GM21526 (cell line): Measurements from ENCODE around the gene CAMK2N2.

ENCODE experiments used
- ATAC-seq: cut with Tn5 transposase; IDR thresholded peaks from one replicate; pipeline ENCODE4 v1.9.1; 2021; ENCODE audit warnings: moderate library complexity; ENCODE audit not compliant: unreplicated experiment, low FRiP score

CAMK2N2 gene

DNA sequence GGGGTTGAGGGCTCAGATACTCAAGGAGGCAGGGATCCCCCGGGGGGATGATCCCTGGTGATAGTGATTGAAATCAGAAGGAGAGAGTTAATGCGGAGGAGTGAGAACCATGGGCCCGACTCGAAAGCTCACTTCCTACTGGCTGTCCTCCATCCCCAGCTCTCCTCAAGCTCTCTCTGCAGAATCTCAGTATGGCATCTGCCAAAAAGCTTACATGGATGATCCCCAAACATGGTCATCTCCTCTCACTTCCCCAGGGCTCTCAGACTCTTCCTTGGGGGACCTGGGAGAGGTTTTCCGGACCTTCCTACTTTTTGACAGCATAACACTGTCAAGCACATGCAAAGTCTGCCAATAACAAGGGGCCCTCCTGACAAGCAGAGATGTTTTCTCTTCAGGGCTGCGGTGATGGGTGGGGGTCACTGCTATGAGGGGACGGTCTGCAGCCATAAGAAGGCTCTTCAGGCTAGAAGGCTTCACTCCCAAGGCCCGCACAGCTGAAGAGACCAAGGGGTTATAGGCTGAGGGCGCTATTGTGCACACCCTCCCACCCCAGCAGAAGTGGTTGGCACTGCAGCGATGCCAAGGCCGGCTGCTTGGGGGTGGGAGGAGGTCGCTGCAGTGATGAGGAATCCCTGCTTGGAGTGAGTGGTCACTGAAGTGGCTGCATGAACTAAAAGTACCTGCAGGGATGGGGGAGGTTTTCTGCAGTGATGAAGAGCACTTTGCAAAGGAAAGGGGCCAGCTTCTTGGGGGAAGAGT is 32.8 kb downstream of the CAMK2N2 start:
- no peak for ATAC-seq

DNA sequence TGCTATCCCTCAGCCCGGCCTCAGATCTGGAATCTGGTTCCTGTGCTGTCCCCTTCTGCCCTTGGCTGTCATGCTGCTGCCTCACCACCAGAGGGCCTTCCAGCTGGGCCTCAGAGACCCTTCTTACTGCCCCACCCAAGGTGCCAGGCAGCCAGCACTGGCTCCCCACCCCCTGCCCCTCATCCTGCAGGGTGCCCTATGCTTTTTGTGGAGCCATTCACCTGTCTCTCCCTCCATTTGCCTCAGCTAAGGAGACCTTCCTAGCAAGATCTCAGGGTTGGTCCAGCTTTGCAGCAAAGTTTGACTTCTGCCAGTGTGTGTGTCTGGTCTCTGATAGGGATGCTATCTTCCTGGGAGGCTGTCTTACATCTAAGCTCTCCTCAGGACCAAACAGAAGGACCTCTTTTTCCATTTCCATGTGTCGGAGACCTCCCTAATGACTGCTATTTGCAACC is 33.8 kb downstream of the CAMK2N2 start:
- no peak for ATAC-seq

DNA sequence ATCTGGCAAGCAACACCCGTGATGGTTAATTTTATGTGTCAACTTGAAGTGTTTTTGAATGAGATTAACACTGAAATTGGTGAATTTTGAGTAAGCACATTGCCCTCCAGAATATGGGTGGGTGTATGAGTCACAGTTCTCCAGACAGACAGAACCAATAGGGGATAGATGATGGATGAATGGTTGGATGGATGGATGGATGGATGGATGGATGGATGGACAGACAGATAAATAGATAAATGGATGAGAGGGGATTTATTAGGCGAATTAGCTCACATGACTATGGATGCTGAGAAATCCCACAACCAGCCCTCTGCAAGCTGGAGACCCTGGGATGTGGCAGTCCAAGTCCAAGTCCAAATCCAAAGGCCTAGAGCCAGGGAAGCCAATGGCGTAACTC is 37.4 kb downstream of the CAMK2N2 start:
- ATAC-seq = no peak

- ATAC-seq = no peak
Measured at GRCh38 chr3:184222521-184222920, 38.8 kb downstream of the CAMK2N2 start.

- ATAC-seq = no peak
Measured at GRCh38 chr3:184218814-184219213, 42.5 kb downstream of the CAMK2N2 start.

DNA sequence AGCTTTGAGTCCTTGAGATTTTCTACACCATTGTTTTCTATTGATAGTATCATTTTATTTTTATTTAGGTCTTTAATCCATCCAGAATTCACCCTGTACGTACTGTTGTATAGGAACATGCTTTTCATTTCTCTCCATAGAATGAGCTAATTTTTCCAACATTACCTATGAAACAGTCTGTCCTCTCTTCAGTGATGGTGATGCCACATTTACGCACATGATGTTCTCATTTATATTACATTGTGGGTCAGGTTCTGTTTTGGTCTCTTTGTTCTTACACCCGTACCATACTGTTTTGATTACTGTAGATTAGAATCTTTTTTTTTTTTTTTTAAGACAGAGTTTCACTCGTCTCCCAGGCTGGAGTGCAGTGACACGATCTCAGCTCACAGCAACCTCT is 49.6 kb downstream of the CAMK2N2 start:
- ATAC-seq = no peak

GRCh38 chr3:184211297-184211696 is 50.1 kb downstream of the CAMK2N2 start:
- no peak for ATAC-seq
